ENCODE data around the gene ASB2.

- no peak for TF ChIP-seq CTCF (IDR thresholded peaks at IDR 0.05 in 2 of 3, conservative IDR thresholded peaks at IDR 0.05 in 1 of 3; ENCODE audit: borderline replicate concordance in 1 of 3, insufficient read depth in 1 of 3, low read depth in 2 of 3, low read length in 2 of 3)
- TF ChIP-seq EZH2 (IDR thresholded peaks at IDR 0.05), result no peak
- no peak for TF ChIP-seq POLR2A (IDR thresholded peaks at IDR 0.05; ENCODE audit: borderline replicate concordance, extremely low read depth, insufficient read depth, insufficient read length)
- TF ChIP-seq RAD21 (IDR thresholded peaks at IDR 0.05; ENCODE audit: low read depth), result no peak
- no peak for TF ChIP-seq POLR2AphosphoS5 (IDR thresholded peaks at IDR 0.05; ENCODE audit: low read depth, low read length)
- no peak for TF ChIP-seq YY1 (IDR thresholded peaks at IDR 0.05; ENCODE audit: extremely low read depth, insufficient replicate concordance, low read depth, low read length)
- TF ChIP-seq ATF3 (IDR thresholded peaks at IDR 0.05), result no peak
- no peak for TF ChIP-seq CEBPB (IDR thresholded peaks at IDR 0.05; ENCODE audit: low read depth)
- no peak for TF ChIP-seq REST (IDR thresholded peaks at IDR 0.05; ENCODE audit: low read depth)
- TF ChIP-seq ZNF274 (IDR thresholded peaks at IDR 0.05; ENCODE audit: low read depth, low read length), result no peak
- no peak for TF ChIP-seq EGR1 (IDR thresholded peaks at IDR 0.05; ENCODE audit: low read depth)
- TF ChIP-seq MAX (IDR thresholded peaks at IDR 0.05), result no peak
- no peak for TF ChIP-seq SP1 (IDR thresholded peaks at IDR 0.05; ENCODE audit: low read depth)
- no peak for TF ChIP-seq EZH2phosphoT487 (IDR thresholded peaks at IDR 0.05; ENCODE audit: borderline replicate concordance)
Measured at GRCh38 chr14:93926245-93926872, 50.0 kb downstream of the ASB2 start.

Measured in HCT116 (cell line).